ENCODE data around the gene CDKN1B. TPM values are rescaled to one million over a fixed set of nuclear protein-coding genes. Genes with fewer than 3 reads are reported as not detected.

The CDKN1B gene
- total RNA-seq, 2 experiments from 2014 or later = 99.2 to 105 TPM

DNA sequence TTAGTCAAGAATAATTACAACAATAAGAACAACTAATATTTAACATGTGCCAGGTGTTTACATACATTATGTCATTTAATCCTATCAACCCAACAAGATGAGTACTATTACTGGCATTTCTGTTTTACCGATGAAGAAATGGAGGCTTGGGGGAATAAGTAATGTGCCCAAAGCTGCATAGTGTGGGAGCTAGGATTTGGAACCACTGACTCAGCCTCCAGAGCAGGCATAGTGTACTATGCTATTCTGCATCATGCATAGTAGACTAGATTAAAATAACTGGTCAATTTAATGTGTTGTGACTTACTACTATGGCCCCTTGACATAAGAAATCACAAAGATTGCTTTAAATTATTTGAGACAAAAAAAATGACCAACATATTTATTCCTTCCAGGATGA is 30.7 kb upstream of the CDKN1B start:
- Mint-ChIP-seq H3K4me3 (no peak overlapping the region), H3K36me3 (peaks cover 25% of the 10 kb centered on the region), H3K4me1 (peaks cover 15% of the 10 kb centered on the region), H3K27ac (no peak overlapping the region), H3K27me3 (no peaks in the 10 kb centered on the region), H3K9me3 (ENCODE audit: low read depth) (no peaks in the 10 kb centered on the region)
- DNase-seq (no peak), ATAC-seq (no peak)
- CTCF ChIA-PET = interaction anchor here (0.6 kb wide), 1 partner anchor 283 kb away, joined by 3 read pairs; no protein-coding TSS in a partner anchor

DNA sequence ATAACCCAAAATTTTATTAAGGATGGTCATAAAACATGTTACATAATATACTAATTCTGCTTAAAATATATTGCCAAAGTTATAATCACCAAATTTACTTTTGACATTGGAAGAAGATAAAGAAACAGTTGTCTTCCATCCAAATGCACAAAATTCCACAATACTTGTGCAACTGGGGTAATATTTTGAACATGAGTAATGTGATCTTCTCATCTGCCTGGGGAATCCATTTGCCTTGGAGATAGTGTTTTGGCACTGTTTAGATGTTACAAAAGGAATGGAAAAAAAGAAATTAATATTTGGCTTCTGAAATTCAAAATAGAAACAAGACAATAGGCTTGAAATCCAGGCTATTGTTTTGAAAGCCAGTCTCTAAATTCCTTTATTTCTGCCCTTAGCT is 30.2 kb upstream of the CDKN1B start:
- CTCF ChIA-PET = interaction anchor here (0.6 to 1.1 kb wide), 2 partner anchors 28 to 284 kb away, joined by 3 read pairs; no protein-coding TSS in a partner anchor
- H3K4me1 Mint-ChIP-seq = peaks cover 18% of the 10 kb centered on the region
- H3K9me3 Mint-ChIP-seq (ENCODE audit: low read depth) = no peaks in the 10 kb centered on the region
- ATAC-seq (no peak), DNase-seq (no peak)
- no peaks in the 10 kb centered on the region for H3K27me3 Mint-ChIP-seq
- H3K36me3 Mint-ChIP-seq = peaks cover 28% of the 10 kb centered on the region
- H3K4me3 Mint-ChIP-seq = no peak overlapping the region
- no peak overlapping the region for H3K27ac Mint-ChIP-seq

DNA sequence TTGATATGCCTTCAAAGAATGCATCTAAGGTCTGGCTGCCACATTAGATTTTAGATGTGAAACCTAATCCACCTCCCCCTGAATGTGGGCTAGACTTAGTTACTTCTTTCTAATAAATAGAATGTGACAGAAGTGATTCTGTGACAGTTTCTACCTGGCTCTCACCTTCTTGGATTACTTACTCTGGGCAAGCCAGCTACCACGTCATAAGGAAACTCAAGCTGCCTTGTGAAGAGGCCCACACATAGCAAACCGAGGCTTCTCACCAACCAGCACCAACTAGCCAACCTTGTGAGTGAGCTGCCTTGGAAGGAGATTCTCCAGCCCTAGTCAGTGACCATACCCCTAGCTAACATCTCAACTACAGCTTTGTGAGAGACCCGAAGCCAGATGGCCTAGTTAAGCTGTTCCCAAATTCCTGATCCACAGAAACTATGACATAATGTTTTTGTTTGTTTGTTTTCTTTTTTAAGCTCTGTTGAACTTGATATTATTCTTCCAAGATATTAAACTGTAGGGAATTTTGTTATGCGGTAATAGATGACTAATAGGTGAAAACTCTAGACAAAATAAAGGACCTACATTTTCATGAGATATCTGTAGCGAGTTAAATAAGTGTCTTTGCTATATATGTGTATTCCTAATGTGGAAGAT is 27.4 kb upstream of the CDKN1B start:
- H3K36me3 Mint-ChIP-seq = peaks cover 40% of the 10 kb centered on the region
- no peak overlapping the region for H3K27ac Mint-ChIP-seq
- H3K27me3 Mint-ChIP-seq = no peaks in the 10 kb centered on the region
- CTCF ChIA-PET = interaction anchor here (0.8 to 1.5 kb wide), 3 partner anchors 31 to 47 kb away, joined by 3 to 4 read pairs (median 3); no protein-coding TSS in a partner anchor
- H3K4me1 Mint-ChIP-seq = peaks cover 34% of the 10 kb centered on the region
- H3K9me3 Mint-ChIP-seq (ENCODE audit: low read depth) = no peaks in the 10 kb centered on the region
- ATAC-seq (peak; percentile 28), DNase-seq (no peak)
- no peak overlapping the region for H3K4me3 Mint-ChIP-seq

DNA sequence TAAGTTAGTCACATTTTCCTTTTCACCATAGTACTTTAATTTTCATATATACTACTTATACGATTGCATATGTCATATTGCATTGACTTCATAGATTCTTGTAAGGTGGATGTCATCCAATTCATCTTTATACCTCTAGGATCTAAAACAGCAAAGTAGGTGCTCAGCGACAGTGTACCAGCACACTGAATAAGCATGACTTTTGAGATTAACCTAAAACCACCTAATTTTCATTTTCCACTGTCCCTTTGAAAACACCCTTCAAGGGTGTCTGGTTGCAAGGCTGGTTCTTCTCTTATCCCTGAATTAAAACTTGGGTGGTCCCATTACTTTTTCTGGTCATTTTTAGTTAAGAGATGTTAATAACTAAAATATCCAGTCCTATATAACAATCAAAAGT is 25.6 kb upstream of the CDKN1B start:
- H3K27ac Mint-ChIP-seq = no peak overlapping the region
- H3K4me1 Mint-ChIP-seq = peaks cover 47% of the 10 kb centered on the region
- ATAC-seq = no peak
- no peaks in the 10 kb centered on the region for H3K9me3 Mint-ChIP-seq (ENCODE audit: low read depth)
- CTCF ChIA-PET = no interaction called here
- DNase-seq = no peak
- no peak overlapping the region for H3K4me3 Mint-ChIP-seq
- no peaks in the 10 kb centered on the region for H3K27me3 Mint-ChIP-seq
- H3K36me3 Mint-ChIP-seq = peaks cover 48% of the 10 kb centered on the region

DNA sequence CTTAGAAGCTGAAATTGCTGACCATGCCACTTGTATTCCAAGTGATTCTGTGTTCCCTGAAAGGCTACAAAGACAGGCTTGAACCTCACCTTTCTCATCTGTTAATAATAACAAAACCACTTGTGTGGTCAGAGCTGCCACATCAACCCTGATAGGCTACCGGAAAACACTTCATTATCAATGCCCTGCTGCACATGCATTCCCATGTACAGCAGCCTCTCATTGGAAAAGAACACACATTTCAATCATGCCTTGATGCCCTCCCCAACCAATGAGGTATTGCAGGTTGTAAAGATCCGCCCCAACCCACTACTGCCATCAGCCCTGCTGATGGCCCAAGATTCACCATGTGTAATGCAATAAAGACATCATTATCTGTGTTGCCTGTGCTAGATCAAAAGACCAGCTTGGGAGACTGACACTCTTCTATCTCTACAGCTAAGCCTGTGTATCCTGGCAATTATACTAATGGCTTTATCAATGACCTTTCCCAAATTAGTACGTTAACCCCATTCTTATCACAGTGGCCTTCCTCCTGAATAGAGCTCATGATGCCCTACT is 24.0 kb upstream of the CDKN1B start:
- CTCF ChIA-PET = interaction anchor here (1.1 to 1.5 kb wide), 2 partner anchors 52 to 129 kb away, joined by 5 read pairs; no protein-coding TSS in a partner anchor
- ATAC-seq (no peak), DNase-seq (no peak)
- H3K4me1 Mint-ChIP-seq = peaks cover 61% of the 10 kb centered on the region
- H3K4me3 Mint-ChIP-seq = no peak overlapping the region
- peaks cover 40% of the 10 kb centered on the region for H3K36me3 Mint-ChIP-seq
- no peak overlapping the region for H3K27ac Mint-ChIP-seq
- H3K9me3 Mint-ChIP-seq (ENCODE audit: low read depth) = no peaks in the 10 kb centered on the region
- no peaks in the 10 kb centered on the region for H3K27me3 Mint-ChIP-seq

DNA sequence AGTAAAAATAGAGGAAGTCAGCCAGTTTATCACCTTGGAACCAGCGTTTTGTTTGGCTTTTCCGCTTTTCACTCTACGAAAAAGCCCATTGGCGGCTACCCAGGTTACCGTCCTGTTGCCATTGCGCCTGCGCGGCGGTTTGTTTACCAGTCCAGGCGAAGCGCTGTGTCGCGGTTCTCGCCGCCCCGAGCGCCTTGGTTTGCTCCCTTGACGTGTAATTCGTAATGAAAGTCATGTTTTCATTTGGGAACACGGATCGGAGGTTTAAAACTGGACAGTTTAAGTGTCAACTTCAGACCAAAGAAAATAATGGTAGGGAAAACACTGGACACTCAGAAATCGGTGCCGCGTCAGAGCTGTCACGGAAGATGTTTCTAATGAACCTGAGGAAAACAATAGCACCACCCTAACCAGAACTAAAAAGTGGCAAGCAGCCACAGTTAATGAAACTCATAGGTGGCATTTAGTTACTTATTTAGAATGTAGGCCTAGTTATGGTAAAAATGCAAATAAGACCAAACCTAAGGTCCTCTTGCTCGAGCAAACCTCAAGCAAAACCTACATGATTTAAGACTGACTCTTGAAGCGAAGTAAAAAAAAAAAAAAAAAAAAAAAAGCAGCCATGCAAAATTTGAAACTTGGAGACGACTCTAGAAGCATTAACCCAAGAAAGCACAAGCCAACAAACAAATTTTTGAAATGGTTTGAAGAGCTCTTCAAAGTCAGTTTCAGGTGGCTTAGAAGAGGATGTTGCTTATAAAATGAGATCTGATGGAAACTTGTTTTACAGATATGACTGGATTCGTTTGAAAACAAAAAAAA is 20.4 kb upstream of the CDKN1B start:
- peak overlapping the region; percentile 100 for H3K27ac Mint-ChIP-seq
- peaks cover 33% of the 10 kb centered on the region for H3K36me3 Mint-ChIP-seq
- peak; percentile 84 for ATAC-seq
- CTCF ChIA-PET = interaction anchor here (0.6 to 2.0 kb wide), 11 partner anchors 13 to 340 kb away, joined by 3 to 8 read pairs (median 3); partner anchors contain the start of gene BORCS5
- H3K27me3 Mint-ChIP-seq = no peaks in the 10 kb centered on the region
- DNase-seq = peak; percentile 96
- peaks cover 60% of the 10 kb centered on the region for H3K4me1 Mint-ChIP-seq
- H3K9me3 Mint-ChIP-seq (ENCODE audit: low read depth) = no peaks in the 10 kb centered on the region
- H3K4me3 Mint-ChIP-seq = peak overlapping the region; percentile 81

DNA sequence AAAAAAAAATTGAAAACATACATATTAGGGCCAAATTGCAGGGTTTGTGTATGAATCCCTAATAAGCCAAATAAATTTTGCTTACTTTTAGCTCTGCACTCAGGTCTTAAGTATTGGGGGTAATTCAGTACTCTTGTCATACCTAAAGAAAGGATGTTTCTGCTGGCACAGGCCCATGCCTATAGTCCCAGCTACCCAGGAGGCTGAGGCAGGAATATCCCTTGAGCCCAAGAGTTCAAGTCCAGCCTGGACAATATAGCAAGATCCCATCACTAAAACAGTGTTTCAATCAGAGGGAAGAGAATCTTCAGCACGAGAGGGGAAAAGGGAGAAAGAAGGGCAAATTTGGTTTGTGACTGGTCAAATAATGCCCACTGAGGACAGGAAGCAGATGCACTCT is 17.8 kb upstream of the CDKN1B start:
- DNase-seq (no peak), ATAC-seq (no peak)
- H3K4me1 Mint-ChIP-seq = peaks cover 58% of the 10 kb centered on the region
- no peak overlapping the region for H3K4me3 Mint-ChIP-seq
- CTCF ChIA-PET = interaction anchor here (0.9 to 3.7 kb wide), 4 partner anchors 14 to 88 kb away, joined by 3 to 14 read pairs (median 3); partner anchors contain the start of genes CDKN1B and CREBL2
- no peaks in the 10 kb centered on the region for H3K27me3 Mint-ChIP-seq
- peaks cover 22% of the 10 kb centered on the region for H3K36me3 Mint-ChIP-seq
- H3K9me3 Mint-ChIP-seq (ENCODE audit: low read depth) = no peaks in the 10 kb centered on the region
- H3K27ac Mint-ChIP-seq = peak overlapping the region; percentile 3

DNA sequence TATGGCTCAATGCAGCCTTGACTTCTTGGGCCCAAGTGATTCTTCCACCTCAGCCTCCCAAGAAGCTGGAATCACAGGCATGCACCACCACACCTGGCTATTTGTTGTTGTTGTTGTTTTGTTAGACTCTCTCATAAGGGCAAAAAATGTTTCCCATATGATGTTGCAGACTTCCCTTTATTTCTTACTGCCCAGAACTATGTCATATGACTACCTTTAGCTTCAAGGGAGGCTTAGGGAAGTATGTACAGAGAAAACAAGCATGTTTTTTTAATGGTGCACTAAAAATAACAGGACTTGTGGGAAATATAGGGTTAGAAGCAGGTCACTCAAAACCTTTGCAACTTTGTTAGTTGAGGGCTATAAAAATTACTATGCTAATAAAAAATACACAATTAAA is 16.9 kb upstream of the CDKN1B start:
- H3K36me3 Mint-ChIP-seq = peaks cover 14% of the 10 kb centered on the region
- CTCF ChIA-PET = interaction anchor here (1.0 to 3.7 kb wide), 2 partner anchors 13 to 36 kb away, joined by 3 to 14 read pairs; no protein-coding TSS in a partner anchor
- no peak for DNase-seq
- H3K9me3 Mint-ChIP-seq (ENCODE audit: low read depth) = no peaks in the 10 kb centered on the region
- peaks cover 57% of the 10 kb centered on the region for H3K4me1 Mint-ChIP-seq
- H3K4me3 Mint-ChIP-seq = no peak overlapping the region
- H3K27me3 Mint-ChIP-seq = no peaks in the 10 kb centered on the region
- H3K27ac Mint-ChIP-seq = no peak overlapping the region
- ATAC-seq = no peak

DNA sequence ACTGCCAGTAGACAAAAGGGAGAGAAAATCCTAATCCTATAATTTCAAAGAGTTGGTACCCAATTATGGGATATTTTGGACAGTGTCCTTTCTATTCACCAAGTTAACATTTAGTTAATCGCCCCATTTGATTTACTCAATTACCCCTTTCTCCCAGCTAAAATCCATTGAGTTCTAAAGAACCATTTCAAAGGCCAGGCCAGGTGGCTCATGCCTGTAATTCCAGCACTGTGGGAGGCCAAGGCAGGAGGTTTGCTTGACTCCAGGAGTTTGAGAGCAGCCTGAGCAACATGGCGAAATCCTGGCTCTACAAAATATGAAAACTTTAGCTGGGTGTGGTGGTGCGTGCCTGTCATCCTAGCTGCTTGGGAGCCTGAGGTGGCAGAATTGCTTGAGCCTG is 15.7 kb upstream of the CDKN1B start:
- Mint-ChIP-seq H3K4me1 (peaks cover 49% of the 10 kb centered on the region), H3K27me3 (no peaks in the 10 kb centered on the region), H3K4me3 (no peak overlapping the region), H3K36me3 (peaks cover 7% of the 10 kb centered on the region), H3K27ac (no peak overlapping the region), H3K9me3 (ENCODE audit: low read depth) (no peaks in the 10 kb centered on the region)
- DNase-seq (no peak), ATAC-seq (no peak)
- CTCF ChIA-PET = interaction anchor here (1.4 to 3.7 kb wide), 4 partner anchors 14 to 323 kb away, joined by 5 to 19 read pairs (median 12); no protein-coding TSS in a partner anchor

DNA sequence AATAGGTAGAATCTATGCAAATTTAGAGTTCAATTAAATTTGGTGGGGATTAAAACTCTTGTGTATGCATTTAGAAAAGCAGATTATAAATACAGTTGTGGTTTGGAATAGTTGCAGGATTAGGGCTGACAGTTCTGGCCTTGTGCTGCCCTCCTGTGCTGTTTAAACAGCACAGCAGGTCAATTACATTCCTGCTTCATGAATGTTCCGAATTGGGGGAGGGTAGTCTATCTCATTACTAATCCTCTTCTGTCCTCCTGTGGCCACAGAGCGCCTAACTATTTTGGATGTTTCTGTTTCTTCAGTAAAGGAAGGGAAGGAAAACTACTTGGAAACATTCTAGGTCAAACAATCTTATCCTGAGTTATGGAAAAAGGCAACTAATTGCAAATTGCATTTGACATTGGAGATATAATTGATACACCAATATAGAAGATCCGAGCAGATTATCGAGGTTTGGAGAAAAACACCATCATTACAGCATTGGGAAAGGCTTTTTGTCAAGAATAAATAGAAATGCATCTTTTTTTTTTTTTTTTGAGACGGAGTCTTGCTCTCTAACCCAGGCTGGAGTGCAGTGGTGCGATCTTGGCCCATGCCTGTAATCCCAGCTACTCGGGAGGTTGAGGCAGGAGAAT is 12.5 kb upstream of the CDKN1B start:
- H3K36me3 Mint-ChIP-seq = peaks cover 5% of the 10 kb centered on the region
- no peaks in the 10 kb centered on the region for H3K9me3 Mint-ChIP-seq (ENCODE audit: low read depth)
- DNase-seq (no peak), ATAC-seq (peak; percentile 52)
- peaks cover 24% of the 10 kb centered on the region for H3K4me1 Mint-ChIP-seq
- no peak overlapping the region for H3K4me3 Mint-ChIP-seq
- H3K27me3 Mint-ChIP-seq = no peaks in the 10 kb centered on the region
- no peak overlapping the region for H3K27ac Mint-ChIP-seq
- CTCF ChIA-PET = interaction anchor here (1.1 to 1.8 kb wide), 6 partner anchors 9 to 330 kb away, joined by 3 to 7 read pairs (median 4); no protein-coding TSS in a partner anchor

DNA sequence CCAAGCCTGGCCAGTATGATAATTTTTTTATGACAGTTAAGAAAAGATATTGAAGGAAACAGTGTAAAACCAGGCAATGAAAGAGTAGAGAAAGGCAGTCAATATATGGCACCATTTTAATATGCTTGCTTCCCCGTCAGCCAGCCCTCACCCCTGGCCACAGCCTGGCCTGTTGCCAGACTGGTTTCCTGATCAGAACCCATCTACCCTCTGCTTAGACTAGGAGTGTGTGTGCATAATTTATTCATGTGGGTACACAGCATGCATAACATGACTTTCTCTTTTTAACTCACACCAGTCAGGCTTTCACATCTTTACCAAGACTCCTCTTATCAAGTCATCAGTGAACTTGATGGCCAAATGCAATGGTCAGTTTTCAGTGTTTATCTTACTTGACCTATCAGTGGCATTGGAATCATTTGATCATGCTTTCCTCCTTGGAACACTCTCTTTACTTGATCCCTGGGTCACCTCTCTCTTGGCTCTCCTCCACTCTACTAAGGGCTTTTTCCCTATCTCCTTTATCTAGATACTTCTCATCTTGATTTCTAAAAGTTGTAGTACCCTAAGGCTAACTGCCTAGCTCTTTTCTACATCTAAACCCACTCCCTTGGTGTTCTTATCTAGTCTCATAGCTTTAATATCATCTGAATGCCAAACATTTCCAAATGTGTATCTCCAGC is 11.2 kb upstream of the CDKN1B start:
- Mint-ChIP-seq H3K27ac (no peak overlapping the region), H3K36me3 (peaks cover 9% of the 10 kb centered on the region), H3K4me1 (peaks cover 19% of the 10 kb centered on the region), H3K27me3 (no peaks in the 10 kb centered on the region), H3K4me3 (no peak overlapping the region), H3K9me3 (ENCODE audit: low read depth) (no peaks in the 10 kb centered on the region)
- ATAC-seq = peak; percentile 82
- CTCF ChIA-PET = interaction anchor here (1.1 to 1.8 kb wide), 2 partner anchors 8 to 329 kb away, joined by 5 to 7 read pairs; no protein-coding TSS in a partner anchor
- DNase-seq = peak; percentile 76

DNA sequence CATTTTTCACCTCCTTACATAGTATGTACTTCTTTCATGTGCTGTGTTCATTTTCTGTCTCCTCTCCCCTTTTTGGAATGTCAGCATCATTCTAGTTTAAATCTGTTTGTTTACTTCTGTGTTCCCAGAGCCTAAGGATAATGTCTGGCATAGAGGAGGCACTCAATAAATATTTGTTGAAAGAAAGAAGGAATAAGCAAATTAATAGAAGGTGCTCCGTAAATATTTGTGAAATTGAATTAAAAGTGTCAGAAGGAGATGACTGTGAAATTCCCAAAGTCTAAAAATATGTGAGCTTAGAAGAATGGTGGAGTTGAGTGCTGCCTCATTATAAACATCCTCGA is 3.3 kb upstream of the CDKN1B start:
- Mint-ChIP-seq H3K36me3 (peaks cover 27% of the 10 kb centered on the region), H3K4me1 (peaks cover 31% of the 10 kb centered on the region), H3K27me3 (no peaks in the 10 kb centered on the region), H3K4me3 (peak overlapping the region; percentile 77), H3K9me3 (ENCODE audit: low read depth) (no peaks in the 10 kb centered on the region), H3K27ac (peak overlapping the region; percentile 98)
- CTCF ChIA-PET = interaction anchor here (0.6 to 3.5 kb wide), 9 partner anchors 8 to 465 kb away, joined by 3 to 29 read pairs (median 4); partner anchors contain the start of gene DUSP16
- no peak for ATAC-seq
- DNase-seq = no peak

Measured in activated CD8-positive, alpha-beta memory T cell treated with anti-CD3 and anti-CD28 coated beads, Interleukin-2, amount 10 ng/mL, durations not matched to agents 7 days and 5 days (primary cell).